ENCODE results near the gene IMMP2L. TPM values are rescaled to one million over a fixed set of nuclear protein-coding genes. Genes with fewer than 3 reads are reported as not detected.

The IMMP2L gene
- total and polyA plus RNA-seq, 2 donors (not counting 3 experiments of a cell fraction or from before 2014, with no cell fraction given), result 9.9 to 11.8 TPM

GRCh38 chr7:111184987-111185386 lies 377.3 kb downstream of the IMMP2L start:
- Histone ChIP-seq H3K36me3 (ENCODE audit: control insufficient read depth in 2 of 2, extremely low read depth in 1 of 2, insufficient read depth in 2 of 2, low read length in 2 of 2) (no peaks in the 10 kb centered on the region), H3K9ac (replicated peaks; ENCODE audit: extremely low read depth, insufficient read depth, low read length) (no peak overlapping the region), H3K79me2 (ENCODE audit: control insufficient read depth, insufficient read depth, low read length) (no peaks in the 10 kb centered on the region), H3K9me3 (replicated peaks; ENCODE audit: control insufficient read depth, insufficient read depth, low read length) (no peaks in the 10 kb centered on the region), H3K27me3 (ENCODE audit: control insufficient read depth in 2 of 2, insufficient read depth in 2 of 2, low read length in 2 of 2) (no peaks in the 10 kb centered on the region), H3K27ac (ENCODE audit: insufficient read depth, low read depth, low read length) (no peak overlapping the region), H4K20me1 (replicated peaks; ENCODE audit: control insufficient read depth, extremely low read depth, insufficient read depth, low read length) (no peaks in the 10 kb centered on the region), H2AFZ (ENCODE audit: low read depth, low read length) (no peak overlapping the region), H3K4me1 (ENCODE audit: control insufficient read depth, extremely low read depth, insufficient read depth, low read length) (no peaks in the 10 kb centered on the region), H3K4me2 (ENCODE audit: insufficient read depth, low read length) (no peak overlapping the region), H3K9me1 (replicated peaks; ENCODE audit: control insufficient read depth, extremely low read depth, insufficient read depth, low read length) (no peaks in the 10 kb centered on the region), H3K4me3 (replicated peaks in 1 of 3; ENCODE audit: insufficient read depth in 1 of 3, low read depth in 1 of 3, low read length in 3 of 3) (no peak overlapping the region)
- FAIRE-seq, result no peak
- no TSS peak for BruUV-seq (replicated peaks)
- CTCF ChIA-PET, result no interaction called here
- TF ChIP-seq POLR2A (IDR thresholded peaks at IDR 0.05; ENCODE audit: low read depth, low read length) (no peak), MYC (IDR thresholded peaks at IDR 0.05; ENCODE audit: low read depth, low read length) (no peak)
- POLR2A ChIA-PET, result no interaction called here
- dilution Hi-C loops (cut with MboI; ENCODE audit: extremely low pct_ligation_motif_present, low sequenced_read_pairs), result no loop called here
- intact Hi-C loops (cut with micrococcal nuclease), result no loop called here
- no peak for DNase-seq (ENCODE audit: low read depth, low spot score)

- H3K4me3 ChIP-seq (replicated peaks in 1 of 3; ENCODE audit: insufficient read depth in 1 of 3, low read depth in 1 of 3, low read length in 3 of 3), result no peak overlapping the region
- DNase-seq (ENCODE audit: low read depth, low spot score), result no peak
- TF ChIP-seq MYC (IDR thresholded peaks at IDR 0.05; ENCODE audit: low read depth, low read length) (no peak), EZH2 (IDR thresholded peaks at IDR 0.05; ENCODE audit: borderline replicate concordance, low read depth, low read length, severe bottlenecking) (no peak)
- no peaks in the 10 kb centered on the region for H3K9me3 ChIP-seq (replicated peaks; ENCODE audit: control insufficient read depth, insufficient read depth, low read length)
- POLR2A ChIA-PET, result no interaction called here
- dilution Hi-C loops (cut with MboI; ENCODE audit: extremely low pct_ligation_motif_present, low sequenced_read_pairs) (no loop called here), intact Hi-C loops (cut with micrococcal nuclease) (no loop called here)
- no TSS peak for BruUV-seq (replicated peaks)
- H2AFZ ChIP-seq (ENCODE audit: low read depth, low read length), result no peak overlapping the region
- CTCF ChIA-PET, result interaction anchor here (1.4 to 1.6 kb wide), 2 partner anchors 11 to 55 kb away, joined by 3 to 4 read pairs; no protein-coding TSS in a partner anchor
- H4K20me1 ChIP-seq (replicated peaks; ENCODE audit: control insufficient read depth, extremely low read depth, insufficient read depth, low read length), result no peaks in the 10 kb centered on the region
- H3K4me1 ChIP-seq (ENCODE audit: control insufficient read depth, extremely low read depth, insufficient read depth, low read length), result no peaks in the 10 kb centered on the region
- no peak overlapping the region for H3K27ac ChIP-seq (ENCODE audit: insufficient read depth, low read depth, low read length)
- H3K27me3 ChIP-seq (ENCODE audit: control insufficient read depth in 2 of 2, insufficient read depth in 2 of 2, low read length in 2 of 2), result no peaks in the 10 kb centered on the region
- no peak overlapping the region for H3K9ac ChIP-seq (replicated peaks; ENCODE audit: extremely low read depth, insufficient read depth, low read length)
- no peaks in the 10 kb centered on the region for H3K9me1 ChIP-seq (replicated peaks; ENCODE audit: control insufficient read depth, extremely low read depth, insufficient read depth, low read length)
- H3K4me2 ChIP-seq (ENCODE audit: insufficient read depth, low read length), result no peak overlapping the region
- no peaks in the 10 kb centered on the region for H3K79me2 ChIP-seq (ENCODE audit: control insufficient read depth, insufficient read depth, low read length)
- no peaks in the 10 kb centered on the region for H3K36me3 ChIP-seq (ENCODE audit: control insufficient read depth in 2 of 2, extremely low read depth in 1 of 2, insufficient read depth in 2 of 2, low read length in 2 of 2)
- FAIRE-seq, result no peak
These were observed 379.0 kb downstream of the IMMP2L start for GRCh38 chr7:111183321-111183720.
